ENCODE measurements around the gene SLC2A4RG. TPM values are rescaled to one million over a fixed set of nuclear protein-coding genes. Genes with fewer than 3 reads are reported as not detected.

The SLC2A4RG gene
- total and polyA plus RNA-seq, 10 donors, result 27.5 to 107 (median 64.3) TPM

DNA sequence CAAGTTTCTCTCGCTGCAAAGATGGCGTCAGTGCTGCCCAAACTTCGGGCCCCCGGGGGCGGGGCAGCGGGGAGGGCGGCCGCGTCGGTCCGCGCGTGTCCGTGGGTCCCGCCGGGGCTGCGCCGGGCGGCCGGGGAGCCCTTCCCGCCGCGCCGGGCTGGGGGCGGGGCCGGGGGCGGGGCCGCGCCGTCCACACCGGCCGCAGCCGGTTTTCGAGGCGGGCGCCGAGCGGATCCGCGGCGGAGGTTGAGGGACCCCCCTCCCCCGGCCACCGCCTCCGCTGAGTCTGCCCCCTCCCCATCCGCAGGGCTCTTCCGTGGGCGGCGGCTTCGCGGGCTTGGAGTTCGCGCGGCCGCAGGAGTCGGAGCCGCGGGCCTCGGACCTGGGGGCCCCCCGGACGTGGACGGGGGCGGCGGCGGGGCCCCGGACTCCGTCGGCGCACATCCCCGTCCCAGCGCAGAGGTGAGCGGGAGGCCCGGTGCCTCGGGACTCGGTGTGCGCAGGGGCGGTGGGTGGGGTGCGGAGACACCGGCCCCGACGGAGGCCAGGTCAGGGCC lies 572 bp downstream of the SLC2A4RG start:
- peaks cover 0 to 19% (median 0%) of the 10 kb centered on the region in 7 donors for H3K27me3 ChIP-seq (replicated peaks in 1 of 7)
- peaks cover 0 to 56% (median 31%) of the 10 kb centered on the region in 6 donors for H3K36me3 ChIP-seq
- H3K4me1 ChIP-seq, result peaks cover 45 to 92% (median 71%) of the 10 kb centered on the region in 6 donors
- TF ChIP-seq, protein P1, sequence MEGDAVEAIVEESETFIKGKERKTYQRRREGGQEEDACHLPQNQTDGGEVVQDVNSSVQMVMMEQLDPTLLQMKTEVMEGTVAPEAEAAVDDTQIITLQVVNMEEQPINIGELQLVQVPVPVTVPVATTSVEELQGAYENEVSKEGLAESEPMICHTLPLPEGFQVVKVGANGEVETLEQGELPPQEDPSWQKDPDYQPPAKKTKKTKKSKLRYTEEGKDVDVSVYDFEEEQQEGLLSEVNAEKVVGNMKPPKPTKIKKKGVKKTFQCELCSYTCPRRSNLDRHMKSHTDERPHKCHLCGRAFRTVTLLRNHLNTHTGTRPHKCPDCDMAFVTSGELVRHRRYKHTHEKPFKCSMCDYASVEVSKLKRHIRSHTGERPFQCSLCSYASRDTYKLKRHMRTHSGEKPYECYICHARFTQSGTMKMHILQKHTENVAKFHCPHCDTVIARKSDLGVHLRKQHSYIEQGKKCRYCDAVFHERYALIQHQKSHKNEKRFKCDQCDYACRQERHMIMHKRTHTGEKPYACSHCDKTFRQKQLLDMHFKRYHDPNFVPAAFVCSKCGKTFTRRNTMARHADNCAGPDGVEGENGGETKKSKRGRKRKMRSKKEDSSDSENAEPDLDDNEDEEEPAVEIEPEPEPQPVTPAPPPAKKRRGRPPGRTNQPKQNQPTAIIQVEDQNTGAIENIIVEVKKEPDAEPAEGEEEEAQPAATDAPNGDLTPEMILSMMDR (IDR thresholded peaks at IDR 0.05 in 8 of 11, conservative IDR thresholded peaks at IDR 0.05 in 3 of 11), result no peak
- no peak for TF ChIP-seq POLR2A (IDR thresholded peaks at IDR 0.05)
- no peak for TF ChIP-seq POLR2AphosphoS5 (IDR thresholded peaks at IDR 0.05)
- WGBS, 5 donors, result 0 to 2% (median 1%) methylated on average over 12 to 80 of the region's 80 CpGs
- intact Hi-C loops (cut with DNase I; ENCODE audit: low total_unique reads), result no loop called here
- H3K4me3 ChIP-seq, result peak overlapping the region; percentile 42 to 90 (median 65)
- DNase-seq, result peak; percentile 92
- no peaks in the 10 kb centered on the region for H3K9me3 ChIP-seq
- peak overlapping the region; percentile 81 to 90 (median 87) for H3K27ac ChIP-seq

DNA sequence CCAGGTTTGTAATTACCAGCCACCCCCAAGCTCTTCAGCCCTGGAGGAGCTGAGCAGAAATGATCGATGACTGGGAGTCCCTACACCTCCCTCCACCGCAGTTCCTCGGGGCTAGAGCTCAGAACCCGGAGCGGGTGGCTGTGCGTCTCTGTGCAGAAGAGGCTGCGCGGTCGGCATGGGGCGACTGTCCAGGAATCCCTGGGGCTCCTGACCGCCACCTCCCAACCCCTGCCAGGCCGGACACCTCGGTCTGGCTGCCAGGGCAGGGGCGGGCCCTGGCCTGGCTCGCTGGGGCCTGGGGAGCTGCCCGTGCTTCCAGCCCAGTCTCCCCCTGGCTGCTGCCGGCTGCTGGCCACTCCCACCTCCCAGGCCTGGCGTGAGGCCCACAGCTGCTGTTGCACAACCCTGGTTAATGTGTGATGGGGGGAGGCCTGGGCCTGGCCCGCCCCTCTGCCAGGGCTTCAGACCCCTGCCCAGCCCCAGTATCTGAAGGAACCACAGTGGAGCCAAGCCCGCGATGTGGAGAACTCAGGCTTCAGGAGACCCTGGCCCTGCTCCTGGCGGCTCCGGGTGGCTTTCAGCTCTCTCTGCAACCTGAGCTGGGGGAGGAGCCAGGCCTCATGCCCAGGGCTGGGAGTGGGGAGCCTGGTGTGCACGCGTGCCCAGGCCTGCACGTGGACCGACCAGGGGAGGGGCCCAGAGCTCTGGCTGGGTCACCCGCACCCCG lies 1.2 kb downstream of the SLC2A4RG start:
- Histone ChIP-seq H3K36me3 (peaks cover 0 to 55% (median 27%) of the 10 kb centered on the region in 6 donors), H3K4me3 (peak overlapping the region; percentile 42 to 90 (median 65)), H3K4me1 (peaks cover 43 to 87% (median 66%) of the 10 kb centered on the region in 6 donors), H3K27me3 (replicated peaks in 1 of 7) (peaks cover 0 to 19% (median 0%) of the 10 kb centered on the region in 7 donors), H3K27ac (peak overlapping the region; percentile 81 to 90 (median 87)), H3K9me3 (no peaks in the 10 kb centered on the region)
- DNase-seq, result peak; percentile 93
- TF ChIP-seq POLR2AphosphoS5 (IDR thresholded peaks at IDR 0.05) (peak; percentile 73 to 87 (median 78)), POLR2A (IDR thresholded peaks at IDR 0.05) (no peak)
- TF ChIP-seq, protein P1 (IDR thresholded peaks at IDR 0.05 in 8 of 11, conservative IDR thresholded peaks at IDR 0.05 in 3 of 11), result peak in 8 of 11 experiments; percentile 14 to 58 (median 32)
- 5 to 18% (median 7%) methylated on average over 3 to 29 of the region's 29 CpGs for WGBS, 5 donors
- intact Hi-C loops (cut with DNase I; ENCODE audit: low total_unique reads), result no loop called here

DNA sequence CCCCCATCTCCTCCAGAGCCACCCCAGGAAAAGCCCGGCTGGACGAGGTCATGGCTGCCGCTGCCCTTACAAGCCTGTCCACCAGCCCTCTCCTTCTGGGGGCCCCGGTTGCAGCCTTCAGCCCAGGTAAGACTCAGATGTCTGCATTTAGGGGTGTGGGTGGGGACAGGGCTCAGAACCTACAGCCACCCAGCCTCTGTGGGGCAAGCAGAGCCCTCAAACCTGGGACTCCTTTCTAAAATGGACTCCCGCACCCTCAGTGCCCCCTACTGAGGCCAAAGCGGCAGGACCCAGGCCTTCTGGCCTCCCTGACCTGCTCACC lies 1.7 kb downstream of the SLC2A4RG start:
- peak overlapping the region in 6 of 8 donors; percentile 55 to 90 (median 65) for H3K4me3 ChIP-seq
- no peak for DNase-seq

DNA sequence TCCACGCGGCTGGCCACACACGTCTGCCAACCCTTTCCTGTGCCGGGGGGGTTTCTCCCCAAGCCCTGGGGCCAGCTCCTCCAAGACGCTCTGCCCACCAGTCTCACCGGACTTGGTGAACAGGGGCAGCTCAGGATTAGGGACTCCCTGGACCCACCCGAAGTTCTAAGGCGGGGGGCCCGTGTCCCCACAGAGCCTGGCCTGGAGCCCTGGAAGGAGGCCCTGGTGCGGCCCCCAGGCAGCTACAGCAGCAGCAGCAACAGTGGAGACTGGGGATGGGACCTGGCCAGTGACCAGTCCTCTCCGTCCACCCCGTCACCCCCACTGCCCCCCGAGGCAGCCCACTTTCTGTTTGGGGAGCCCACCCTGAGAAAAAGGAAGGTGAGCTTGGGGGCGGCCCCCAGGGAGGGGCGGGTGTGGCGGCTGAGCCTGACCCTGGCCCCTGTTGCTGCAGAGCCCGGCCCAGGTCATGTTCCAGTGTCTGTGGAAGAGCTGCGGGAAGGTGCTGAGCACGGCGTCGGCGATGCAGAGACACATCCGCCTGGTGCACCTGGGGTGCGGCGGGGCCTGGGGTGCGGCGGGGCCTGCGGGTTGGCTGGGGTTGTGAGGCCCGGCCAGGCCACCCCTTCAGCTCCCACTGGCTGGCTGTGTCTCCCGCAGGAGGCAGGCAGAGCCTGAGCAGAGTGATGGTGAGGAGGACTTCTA lies 2.3 kb downstream of the SLC2A4RG start:
- peaks cover 35 to 77% (median 56%) of the 10 kb centered on the region in 6 donors for H3K4me1 ChIP-seq
- peak overlapping the region in 4 of 8 donors; percentile 61 to 90 (median 66) for H3K4me3 ChIP-seq
- intact Hi-C loops (cut with DNase I; ENCODE audit: low total_unique reads), result no loop called here
- H3K27ac ChIP-seq, result peak overlapping the region in 7 of 8 donors; percentile 85 to 90 (median 87)
- peaks cover 0 to 55% (median 30%) of the 10 kb centered on the region in 6 donors for H3K36me3 ChIP-seq
- no peaks in the 10 kb centered on the region for H3K9me3 ChIP-seq
- 71 to 90% (median 78%) methylated on average over 13 to 30 of the region's 30 CpGs for WGBS, 5 donors
- peak; percentile 79 for DNase-seq
- H3K27me3 ChIP-seq (replicated peaks in 1 of 7), result peaks cover 0 to 19% (median 0%) of the 10 kb centered on the region in 7 donors
- TF ChIP-seq POLR2A (IDR thresholded peaks at IDR 0.05), result no peak
- TF ChIP-seq, protein P1 (IDR thresholded peaks at IDR 0.05 in 8 of 11, conservative IDR thresholded peaks at IDR 0.05 in 3 of 11), result no peak
- peak in 1 of 3 donors; percentile 4 for TF ChIP-seq POLR2AphosphoS5 (IDR thresholded peaks at IDR 0.05)

More for the DNA sequence above, 1.7 kb downstream of the SLC2A4RG start:
- 26 to 67% (median 45%) methylated on average over 3 to 6 of the region's 6 CpGs for WGBS, 5 donors
- Histone ChIP-seq H3K27ac (peak overlapping the region; percentile 81 to 90 (median 87)), H3K27me3 (replicated peaks in 1 of 7) (peaks cover 0 to 19% (median 0%) of the 10 kb centered on the region in 7 donors), H3K36me3 (peaks cover 0 to 55% (median 28%) of the 10 kb centered on the region in 6 donors), H3K9me3 (no peaks in the 10 kb centered on the region), H3K4me1 (peaks cover 39 to 82% (median 61%) of the 10 kb centered on the region in 6 donors)
- intact Hi-C loops (cut with DNase I; ENCODE audit: low total_unique reads), result no loop called here
- no peak for TF ChIP-seq POLR2A (IDR thresholded peaks at IDR 0.05)

All from spleen (tissue), 11 donors.